WTC11 (cell line): Measurements from ENCODE around the gene TBR1. TPM values are rescaled to one million over a fixed set of nuclear protein-coding genes. Genes with fewer than 3 reads are reported as not detected.

ENCODE experiments used
- ATAC-seq: fragments of 200-7000 bp; cut with Tn5 transposase; 2 replicates; pipeline ENCODE4 v1.10.0; 2021; ENCODE audit warnings: mild to moderate bottlenecking, moderate library complexity
- CTCF ChIA-PET: fragments of 300-600 bp; sonication (Branson Sonifier 250); formaldehyde crosslinking; loops from one replicate; lab custom pipeline; 2021; ENCODE audit warnings: antibody characterized with exemption; lab: Charles Lee
- POLR2A ChIA-PET: fragments of 350-600 bp; sonication (Branson Sonifier 250); formaldehyde crosslinking; loops from one replicate; lab custom pipeline; 2021; ENCODE audit warnings: antibody characterized with exemption; lab: Charles Lee
- DNase-seq: peaks from one replicate; pipeline ENCODE4 v3.0.0; 2021; ENCODE audit warnings: low spot score
- H3K27ac Mint-ChIP-seq: 2 replicates; pipeline ENCODE4 v1.8.0; 2021; ENCODE audit warnings: mixed read lengths
- H3K27me3 Mint-ChIP-seq: 2 replicates; pipeline ENCODE4 v1.8.0; 2021; ENCODE audit warnings: low read depth, mild to moderate bottlenecking, moderate library complexity, mixed read lengths
- H3K36me3 Mint-ChIP-seq: 2 replicates; pipeline ENCODE4 v1.8.0; 2021; ENCODE audit warnings: mixed read lengths
- H3K4me1 Mint-ChIP-seq: 2 replicates; pipeline ENCODE4 v1.8.0; 2022; ENCODE audit warnings: mixed read lengths
- H3K4me3 Mint-ChIP-seq: 2 replicates; pipeline ENCODE4 v1.8.0; 2021; ENCODE audit warnings: mild to moderate bottlenecking, moderate library complexity, mixed read lengths
- H3K9me3 Mint-ChIP-seq: 2 replicates; pipeline ENCODE4 v1.8.0; 2021; ENCODE audit warnings: mixed read lengths
- CBFB ChIP-seq: sonication (generic); formaldehyde crosslinking; IDR thresholded peaks from 2 replicates; pipeline ENCODE4 v1.8.1; 2022; ENCODE audit warnings: mild to moderate bottlenecking, low read depth, missing genetic modification reagents
- ESRRA ChIP-seq: sonication (generic); formaldehyde crosslinking; IDR thresholded peaks from 2 replicates; pipeline ENCODE4 v1.8.1; 2022; ENCODE audit warnings: mild to moderate bottlenecking, missing genetic modification reagents, borderline replicate concordance
- GABPB1 ChIP-seq: sonication (generic); formaldehyde crosslinking; IDR thresholded peaks from 2 replicates; pipeline ENCODE4 v1.8.1; 2023; ENCODE audit warnings: mild to moderate bottlenecking, missing genetic modification reagents
- IRF2 ChIP-seq: sonication (generic); formaldehyde crosslinking; IDR thresholded peaks from 2 replicates; pipeline ENCODE4 v1.8.0; 2022; ENCODE audit warnings: low read depth, missing genetic modification reagents, borderline replicate concordance
- JUN ChIP-seq: sonication (generic); formaldehyde crosslinking; IDR thresholded peaks from 2 replicates; pipeline ENCODE4 v1.8.0; 2023; ENCODE audit warnings: mild to moderate bottlenecking, missing genetic modification reagents
- NFATC4 ChIP-seq: fragments of 250-450 bp; sonication (Bioruptor Pico); IDR thresholded peaks from 2 replicates; pipeline ENCODE4 v1.9.0; 2021; ENCODE audit warnings: mild to moderate bottlenecking
- PRRX2 ChIP-seq: fragments of 250-450 bp; sonication (Bioruptor Pico); IDR thresholded peaks from 2 replicates; pipeline ENCODE4 v1.8.0; 2021; ENCODE audit warnings: mild to moderate bottlenecking
- ZBTB21 ChIP-seq: sonication (generic); formaldehyde crosslinking; IDR thresholded peaks from 2 replicates; pipeline ENCODE4 v1.8.1; 2023; ENCODE audit warnings: mild to moderate bottlenecking, missing genetic modification reagents, borderline replicate concordance
- ZNF423 ChIP-seq: fragments of 250-450 bp; sonication (Bioruptor Pico); IDR thresholded peaks from 2 replicates; pipeline ENCODE4 v2.1.2; 2022; ENCODE audit warnings: mild to moderate bottlenecking, moderate library complexity
- total RNA-seq: library from RNA; stranded (reverse); gene quantifications from 3 replicates; pipeline ENCODE4 v1.2.3, GENCODE V29; 2021
- TF ChIP-seq, protein P1 (sequence below): sonication (generic); formaldehyde crosslinking; IDR thresholded peaks from 2 replicates; pipeline ENCODE4 v1.8.1; 2023; ENCODE audit warnings: mild to moderate bottlenecking, missing genetic modification reagents, borderline replicate concordance
- TF ChIP-seq, protein P2 (sequence below): fragments of 250-450 bp; sonication (Bioruptor Pico); IDR thresholded peaks from 2 replicates; pipeline ENCODE4 v1.9.0; 2021; ENCODE audit warnings: mild to moderate bottlenecking
- TF ChIP-seq, protein P3 (sequence below): sonication (generic); formaldehyde crosslinking; conservative IDR thresholded peaks from 2 replicates; pipeline ENCODE4 v1.8.1; 2023; ENCODE audit warnings: mild to moderate bottlenecking, low read depth, missing genetic modification reagents, moderate library complexity
- TF ChIP-seq, protein P4 (sequence below): sonication (generic); formaldehyde crosslinking; IDR thresholded peaks from 2 replicates; pipeline ENCODE4 v1.8.0; 2023; ENCODE audit warnings: mild to moderate bottlenecking, missing genetic modification reagents

The TBR1 gene
- total RNA-seq, 1 experiment from 2014 or later: not detected

DNA sequence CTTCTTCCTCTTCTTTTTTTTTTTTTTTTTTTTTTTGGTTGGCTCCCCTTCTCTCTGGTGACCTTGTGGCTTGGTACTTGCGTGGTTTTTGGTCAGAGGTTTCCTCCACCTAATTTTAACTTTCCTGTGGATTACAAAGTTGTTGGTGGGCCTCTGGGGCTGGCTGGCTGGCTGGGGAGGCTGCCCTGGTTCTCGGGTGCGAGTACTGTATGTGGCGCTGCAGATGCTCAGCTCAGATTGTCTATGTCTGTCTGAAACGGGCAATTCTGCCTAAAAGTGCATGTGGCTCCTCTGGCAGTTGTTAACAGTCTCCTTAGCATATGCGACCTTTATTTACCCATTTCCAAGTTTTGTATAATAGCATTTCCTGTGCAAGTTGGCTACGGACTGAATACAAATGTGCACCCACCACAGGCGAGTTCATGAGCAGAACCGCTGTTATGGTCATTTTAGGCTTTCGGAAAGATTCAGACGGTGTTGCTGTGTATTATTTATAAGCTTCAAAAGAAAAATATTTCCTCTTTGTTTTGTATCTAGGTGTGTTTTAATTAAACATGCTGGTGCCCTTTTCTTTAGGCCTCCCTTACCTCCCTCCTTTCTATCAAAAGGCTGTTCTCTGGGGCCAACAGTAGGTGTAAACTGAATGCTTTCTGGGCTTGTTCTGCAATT, 4.4 kb downstream of the TBR1 start:
- POLR2A ChIA-PET: interaction anchor here (0.6 kb wide), 1 partner anchor 112 kb away, joined by 3 read pairs; the partner anchor contains the start of gene PSMD14
- no peak for TF ChIP-seq GABPB1 (CRISPR knock-in tag)
- TF ChIP-seq, protein P1, sequence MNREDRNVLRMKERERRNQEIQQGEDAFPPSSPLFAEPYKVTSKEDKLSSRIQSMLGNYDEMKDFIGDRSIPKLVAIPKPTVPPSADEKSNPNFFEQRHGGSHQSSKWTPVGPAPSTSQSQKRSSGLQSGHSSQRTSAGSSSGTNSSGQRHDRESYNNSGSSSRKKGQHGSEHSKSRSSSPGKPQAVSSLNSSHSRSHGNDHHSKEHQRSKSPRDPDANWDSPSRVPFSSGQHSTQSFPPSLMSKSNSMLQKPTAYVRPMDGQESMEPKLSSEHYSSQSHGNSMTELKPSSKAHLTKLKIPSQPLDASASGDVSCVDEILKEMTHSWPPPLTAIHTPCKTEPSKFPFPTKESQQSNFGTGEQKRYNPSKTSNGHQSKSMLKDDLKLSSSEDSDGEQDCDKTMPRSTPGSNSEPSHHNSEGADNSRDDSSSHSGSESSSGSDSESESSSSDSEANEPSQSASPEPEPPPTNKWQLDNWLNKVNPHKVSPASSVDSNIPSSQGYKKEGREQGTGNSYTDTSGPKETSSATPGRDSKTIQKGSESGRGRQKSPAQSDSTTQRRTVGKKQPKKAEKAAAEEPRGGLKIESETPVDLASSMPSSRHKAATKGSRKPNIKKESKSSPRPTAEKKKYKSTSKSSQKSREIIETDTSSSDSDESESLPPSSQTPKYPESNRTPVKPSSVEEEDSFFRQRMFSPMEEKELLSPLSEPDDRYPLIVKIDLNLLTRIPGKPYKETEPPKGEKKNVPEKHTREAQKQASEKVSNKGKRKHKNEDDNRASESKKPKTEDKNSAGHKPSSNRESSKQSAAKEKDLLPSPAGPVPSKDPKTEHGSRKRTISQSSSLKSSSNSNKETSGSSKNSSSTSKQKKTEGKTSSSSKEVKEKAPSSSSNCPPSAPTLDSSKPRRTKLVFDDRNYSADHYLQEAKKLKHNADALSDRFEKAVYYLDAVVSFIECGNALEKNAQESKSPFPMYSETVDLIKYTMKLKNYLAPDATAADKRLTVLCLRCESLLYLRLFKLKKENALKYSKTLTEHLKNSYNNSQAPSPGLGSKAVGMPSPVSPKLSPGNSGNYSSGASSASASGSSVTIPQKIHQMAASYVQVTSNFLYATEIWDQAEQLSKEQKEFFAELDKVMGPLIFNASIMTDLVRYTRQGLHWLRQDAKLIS (CRISPR knock-in tag): no peak
- TF ChIP-seq, all 79 proteins: peak for 0
- Mint-ChIP-seq H3K36me3 (no peaks in the 10 kb centered on the region; the same call in 1 of the 2 replicates), H3K4me1 (peaks cover 59% of the 10 kb centered on the region), H3K9me3 (no peaks in the 10 kb centered on the region), H3K4me3 (no peak overlapping the region; the same call in 1 of the 2 replicates), H3K27me3 (peaks cover 99% of the 10 kb centered on the region), H3K27ac (no peak overlapping the region)
- no peak for ATAC-seq
- CTCF ChIA-PET: no interaction called here
- DNase-seq: no peak

DNA sequence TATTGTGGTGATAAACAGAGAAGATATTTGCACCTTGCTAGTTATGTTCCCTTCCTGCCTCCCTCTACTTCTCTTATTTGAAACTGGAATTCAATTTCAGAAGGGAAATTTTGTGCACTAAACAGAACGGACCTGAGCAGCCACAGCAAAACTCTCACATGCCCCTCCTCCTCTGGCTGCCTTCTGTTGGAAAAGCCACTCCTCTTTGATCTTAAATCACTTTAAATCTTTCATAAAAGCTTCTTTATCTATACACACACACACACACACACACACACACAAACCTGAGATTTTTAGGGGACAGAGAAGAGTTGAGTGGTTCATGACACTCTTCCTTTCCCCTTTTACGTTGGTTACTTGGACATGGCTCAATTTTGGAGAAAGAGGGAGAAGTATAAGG, 5.6 kb downstream of the TBR1 start:
- no peak overlapping the region for H3K4me3 Mint-ChIP-seq
- H3K9me3 Mint-ChIP-seq: no peaks in the 10 kb centered on the region
- peaks cover 56% of the 10 kb centered on the region for H3K4me1 Mint-ChIP-seq
- no peaks in the 10 kb centered on the region; the same call in 1 of the 2 replicates for H3K36me3 Mint-ChIP-seq
- H3K27me3 Mint-ChIP-seq: peaks cover 99% of the 10 kb centered on the region
- ATAC-seq (no peak), DNase-seq (no peak)
- no peak for TF ChIP-seq ESRRA
- TF ChIP-seq IRF2 (CRISPR knock-in tag): no peak
- no peak for TF ChIP-seq JUN (CRISPR knock-in tag)
- no peak for TF ChIP-seq ZBTB21 (CRISPR knock-in tag)
- TF ChIP-seq, protein P2, sequence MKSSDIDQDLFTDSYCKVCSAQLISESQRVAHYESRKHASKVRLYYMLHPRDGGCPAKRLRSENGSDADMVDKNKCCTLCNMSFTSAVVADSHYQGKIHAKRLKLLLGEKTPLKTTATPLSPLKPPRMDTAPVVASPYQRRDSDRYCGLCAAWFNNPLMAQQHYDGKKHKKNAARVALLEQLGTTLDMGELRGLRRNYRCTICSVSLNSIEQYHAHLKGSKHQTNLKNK (CRISPR knock-in tag): no peak
- TF ChIP-seq ZNF423: no peak
- TF ChIP-seq, protein P3, sequence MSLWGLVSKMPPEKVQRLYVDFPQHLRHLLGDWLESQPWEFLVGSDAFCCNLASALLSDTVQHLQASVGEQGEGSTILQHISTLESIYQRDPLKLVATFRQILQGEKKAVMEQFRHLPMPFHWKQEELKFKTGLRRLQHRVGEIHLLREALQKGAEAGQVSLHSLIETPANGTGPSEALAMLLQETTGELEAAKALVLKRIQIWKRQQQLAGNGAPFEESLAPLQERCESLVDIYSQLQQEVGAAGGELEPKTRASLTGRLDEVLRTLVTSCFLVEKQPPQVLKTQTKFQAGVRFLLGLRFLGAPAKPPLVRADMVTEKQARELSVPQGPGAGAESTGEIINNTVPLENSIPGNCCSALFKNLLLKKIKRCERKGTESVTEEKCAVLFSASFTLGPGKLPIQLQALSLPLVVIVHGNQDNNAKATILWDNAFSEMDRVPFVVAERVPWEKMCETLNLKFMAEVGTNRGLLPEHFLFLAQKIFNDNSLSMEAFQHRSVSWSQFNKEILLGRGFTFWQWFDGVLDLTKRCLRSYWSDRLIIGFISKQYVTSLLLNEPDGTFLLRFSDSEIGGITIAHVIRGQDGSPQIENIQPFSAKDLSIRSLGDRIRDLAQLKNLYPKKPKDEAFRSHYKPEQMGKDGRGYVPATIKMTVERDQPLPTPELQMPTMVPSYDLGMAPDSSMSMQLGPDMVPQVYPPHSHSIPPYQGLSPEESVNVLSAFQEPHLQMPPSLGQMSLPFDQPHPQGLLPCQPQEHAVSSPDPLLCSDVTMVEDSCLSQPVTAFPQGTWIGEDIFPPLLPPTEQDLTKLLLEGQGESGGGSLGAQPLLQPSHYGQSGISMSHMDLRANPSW (CRISPR knock-in tag): no peak
- TF ChIP-seq, protein P1 (CRISPR knock-in tag): no peak
- TF ChIP-seq CBFB (CRISPR knock-in tag): no peak
- no peak for TF ChIP-seq NFATC4 (CRISPR knock-in tag)
- no peak for TF ChIP-seq PRRX2
- TF ChIP-seq, protein P4, sequence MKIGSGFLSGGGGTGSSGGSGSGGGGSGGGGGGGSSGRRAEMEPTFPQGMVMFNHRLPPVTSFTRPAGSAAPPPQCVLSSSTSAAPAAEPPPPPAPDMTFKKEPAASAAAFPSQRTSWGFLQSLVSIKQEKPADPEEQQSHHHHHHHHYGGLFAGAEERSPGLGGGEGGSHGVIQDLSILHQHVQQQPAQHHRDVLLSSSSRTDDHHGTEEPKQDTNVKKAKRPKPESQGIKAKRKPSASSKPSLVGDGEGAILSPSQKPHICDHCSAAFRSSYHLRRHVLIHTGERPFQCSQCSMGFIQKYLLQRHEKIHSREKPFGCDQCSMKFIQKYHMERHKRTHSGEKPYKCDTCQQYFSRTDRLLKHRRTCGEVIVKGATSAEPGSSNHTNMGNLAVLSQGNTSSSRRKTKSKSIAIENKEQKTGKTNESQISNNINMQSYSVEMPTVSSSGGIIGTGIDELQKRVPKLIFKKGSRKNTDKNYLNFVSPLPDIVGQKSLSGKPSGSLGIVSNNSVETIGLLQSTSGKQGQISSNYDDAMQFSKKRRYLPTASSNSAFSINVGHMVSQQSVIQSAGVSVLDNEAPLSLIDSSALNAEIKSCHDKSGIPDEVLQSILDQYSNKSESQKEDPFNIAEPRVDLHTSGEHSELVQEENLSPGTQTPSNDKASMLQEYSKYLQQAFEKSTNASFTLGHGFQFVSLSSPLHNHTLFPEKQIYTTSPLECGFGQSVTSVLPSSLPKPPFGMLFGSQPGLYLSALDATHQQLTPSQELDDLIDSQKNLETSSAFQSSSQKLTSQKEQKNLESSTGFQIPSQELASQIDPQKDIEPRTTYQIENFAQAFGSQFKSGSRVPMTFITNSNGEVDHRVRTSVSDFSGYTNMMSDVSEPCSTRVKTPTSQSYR (CRISPR knock-in tag): no peak
- ChIA-PET CTCF (no interaction called here), POLR2A (no interaction called here)
- no peak overlapping the region for H3K27ac Mint-ChIP-seq
